NCI-H82 treated with DMSO at 0.1 percent for 48 hours (cell line): ENCODE results near the gene GEMIN2.
"Not testable (repeated sequence)": the region's sequence is repeated elsewhere in the genome, so short reads cannot be mapped to it uniquely, and the experiment has no call there.

Source experiments
- DNase-seq: peaks from one replicate; lab custom pipeline; 2025; ENCODE audit not compliant: unreplicated experiment; lab: John Stamatoyannopoulos, UW

The GEMIN2 gene

GRCh38 chr14:39114073-39114838, at the start of gene GEMIN2:
TSS of gene GEMIN2 (plus strand) at chr14:39114323. CDS start at chr14:39114339, 16 bp downstream.
- DNase-seq: peak; percentile 76

GRCh38 chr14:39069169-39069805, 44.8 kb upstream of the GEMIN2 start:
- not testable (repeated sequence) for DNase-seq

GRCh38 chr14:39069923-39070322, 44.2 kb upstream of the GEMIN2 start:
- no peak for DNase-seq

GRCh38 chr14:39071096-39071495, 43.0 kb upstream of the GEMIN2 start:
- no peak for DNase-seq

- no peak for DNase-seq
Observed at GRCh38 chr14:39080886-39081285, 33.2 kb upstream of the GEMIN2 start.

GRCh38 chr14:39083127-39083526, 31.0 kb upstream of the GEMIN2 start:
- DNase-seq: no peak

- no peak for DNase-seq
Observed at GRCh38 chr14:39085933-39086332, 28.2 kb upstream of the GEMIN2 start.

GRCh38 chr14:39087493-39087892, 26.6 kb upstream of the GEMIN2 start:
- no peak for DNase-seq

- DNase-seq: no peak
Observed at GRCh38 chr14:39090548-39091111, 23.5 kb upstream of the GEMIN2 start.

GRCh38 chr14:39091716-39092115, 22.4 kb upstream of the GEMIN2 start:
- DNase-seq: no peak

- DNase-seq: no peak
Observed at GRCh38 chr14:39094515-39094914, 19.6 kb upstream of the GEMIN2 start.

- no peak for DNase-seq
Observed at GRCh38 chr14:39097159-39097558, 17.0 kb upstream of the GEMIN2 start.

- DNase-seq: not testable (repeated sequence)
Observed at GRCh38 chr14:39099215-39099614, 14.9 kb upstream of the GEMIN2 start.

- DNase-seq: no peak
Observed at GRCh38 chr14:39099748-39100147, 14.4 kb upstream of the GEMIN2 start.

GRCh38 chr14:39102265-39102968, 11.7 kb upstream of the GEMIN2 start:
- DNase-seq: no peak

- DNase-seq: peak; percentile 55
Observed at GRCh38 chr14:39102969-39103957, 10.9 kb upstream of the GEMIN2 start, which contains the start of gene SEC23A. TSS of gene SEC23A (minus strand) at chr14:39103235. CDS start at chr14:39096118, 7,117 bp downstream.

- not testable (repeated sequence) for DNase-seq
Observed at GRCh38 chr14:39104078-39104801, 9.9 kb upstream of the GEMIN2 start.

- DNase-seq: no peak
Observed at GRCh38 chr14:39107591-39107996, 6.5 kb upstream of the GEMIN2 start.

GRCh38 chr14:39108791-39109190, 5.3 kb upstream of the GEMIN2 start:
- DNase-seq: no peak
